ENCODE data around the gene SLC45A1.

SLC45A1 gene

GRCh38 chr1:8384577-8384976 is 66.7 kb downstream of the SLC45A1 start:
- no peak for DNase-seq (ENCODE audit: low spot score)

- no peak for DNase-seq (ENCODE audit: low spot score)
These were observed 68.3 kb downstream of the SLC45A1 start for GRCh38 chr1:8386247-8386646.

- DNase-seq (ENCODE audit: low spot score) = no peak
These were observed 71.0 kb downstream of the SLC45A1 start for GRCh38 chr1:8388732-8389562.

GRCh38 chr1:8389958-8390535 is 72.1 kb downstream of the SLC45A1 start:
- DNase-seq (ENCODE audit: low spot score) = no peak

- DNase-seq (ENCODE audit: low spot score) = no peak
These were observed 72.8 kb downstream of the SLC45A1 start for GRCh38 chr1:8390707-8391106.

GRCh38 chr1:8392522-8392921 is 74.6 kb downstream of the SLC45A1 start:
- DNase-seq (ENCODE audit: low spot score) = no peak
